NOMO-1 treated with dmso at 0.1 percent for 144 hours (cell line): ENCODE results near the gene ZYG11B.
"Not testable (repeated sequence)": the region's sequence is repeated elsewhere in the genome, so short reads cannot be mapped to it uniquely, and the experiment has no call there.

Source experiments
- DNase-seq: peaks from one replicate; lab custom pipeline; 2025; ENCODE audit not compliant: unreplicated experiment; lab: John Stamatoyannopoulos, UW

The ZYG11B gene

DNA sequence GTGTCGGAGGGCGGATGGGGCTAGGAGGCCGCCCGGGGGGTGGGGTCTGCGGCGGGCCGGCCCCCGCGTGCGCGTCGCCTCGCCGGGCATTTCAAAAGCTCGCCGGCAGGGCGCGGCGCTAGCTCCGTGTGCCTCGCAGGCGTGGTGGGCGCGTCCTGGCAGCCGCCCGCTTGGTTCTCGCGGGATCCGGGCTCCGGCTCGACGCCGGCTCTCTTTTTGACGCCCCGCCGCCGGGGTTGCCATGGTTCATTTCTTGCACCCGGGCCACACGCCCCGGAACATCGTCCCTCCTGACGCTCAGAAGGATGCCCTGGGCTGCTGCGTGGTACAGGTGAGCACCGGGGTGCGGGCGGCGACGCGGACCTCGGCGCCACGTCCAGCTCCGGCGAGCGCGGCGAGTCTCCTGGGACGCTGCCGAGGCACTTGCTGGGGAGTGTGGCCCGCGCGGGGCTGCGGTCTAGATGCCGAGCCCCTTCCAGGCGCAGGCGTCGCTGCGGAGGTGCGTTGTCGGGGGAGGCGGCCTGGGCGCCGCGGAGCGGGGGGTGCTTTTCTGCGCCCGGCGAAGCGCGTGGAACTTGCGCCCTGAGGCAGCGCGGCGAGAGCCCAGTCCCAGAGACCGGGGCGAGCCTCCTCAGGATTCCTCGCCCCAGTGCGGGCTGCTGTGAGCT is 116.5 kb downstream of the ZYG11B start, which contains the start of gene ZYG11A:
TSS of gene ZYG11A (plus strand) at position 118 of the 668 bp plus-strand sequence. CDS start at position 242, 124 bp downstream.
- DNase-seq: peak; percentile 29

DNA sequence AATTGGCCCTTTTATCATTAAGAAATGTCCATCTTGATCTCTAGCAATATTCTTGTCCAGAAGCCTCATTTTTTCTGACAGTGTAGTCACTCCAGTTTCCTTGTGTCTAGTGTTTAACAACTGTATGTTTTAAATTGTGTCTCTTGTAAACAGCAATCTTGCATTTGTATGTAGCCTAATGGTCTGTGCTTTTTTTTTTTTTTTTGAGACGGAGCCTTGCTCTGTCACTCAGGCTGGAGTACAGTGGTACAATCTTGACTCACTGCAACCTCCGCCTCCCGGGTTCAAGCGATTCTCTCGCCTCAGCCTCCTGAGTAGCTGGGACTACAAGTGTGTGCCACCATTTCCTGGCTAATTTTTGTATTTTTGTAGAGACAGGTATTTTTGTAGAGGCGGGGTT is 118.9 kb downstream of the ZYG11B start:
- DNase-seq: not testable (repeated sequence)

DNA sequence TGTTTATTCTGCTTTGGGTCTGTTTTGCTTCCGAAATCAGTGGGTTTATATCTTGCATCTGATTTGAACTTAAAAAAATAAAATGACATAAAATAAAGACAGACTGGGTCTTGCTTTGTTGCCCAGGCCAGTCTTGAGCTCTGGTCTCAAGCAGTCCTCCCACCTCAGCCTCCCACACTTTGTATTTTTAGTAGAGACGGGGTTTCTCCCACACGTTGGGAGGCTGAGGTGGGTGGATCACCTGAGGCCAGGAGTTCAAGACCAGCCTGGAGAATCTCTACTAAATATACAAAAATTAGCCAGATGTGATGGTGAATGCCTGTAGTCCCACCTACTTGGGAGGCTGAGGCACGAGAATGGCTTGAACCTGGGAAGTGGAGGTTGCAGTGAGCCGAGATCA is 122.2 kb downstream of the ZYG11B start:
- no peak for DNase-seq

DNA sequence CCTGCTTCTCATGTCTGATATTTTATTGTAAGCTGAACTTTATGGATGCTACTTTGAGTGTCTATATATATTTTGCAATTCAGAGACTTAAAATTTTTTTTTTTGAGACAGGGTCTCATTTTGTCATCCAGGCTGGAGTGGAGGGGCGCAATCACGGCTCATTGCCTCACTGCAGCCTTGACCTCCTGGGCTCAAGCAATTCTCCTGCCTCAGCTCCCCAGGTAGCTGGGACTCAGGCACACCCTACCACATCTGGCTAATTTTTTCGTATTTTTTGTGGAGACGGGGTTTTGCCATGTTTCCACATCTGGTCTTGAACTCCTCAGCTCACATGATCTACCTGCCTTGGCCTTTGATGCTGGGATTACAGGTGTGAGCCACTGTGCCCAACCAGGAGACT is 124.7 kb downstream of the ZYG11B start:
- DNase-seq: no peak

DNA sequence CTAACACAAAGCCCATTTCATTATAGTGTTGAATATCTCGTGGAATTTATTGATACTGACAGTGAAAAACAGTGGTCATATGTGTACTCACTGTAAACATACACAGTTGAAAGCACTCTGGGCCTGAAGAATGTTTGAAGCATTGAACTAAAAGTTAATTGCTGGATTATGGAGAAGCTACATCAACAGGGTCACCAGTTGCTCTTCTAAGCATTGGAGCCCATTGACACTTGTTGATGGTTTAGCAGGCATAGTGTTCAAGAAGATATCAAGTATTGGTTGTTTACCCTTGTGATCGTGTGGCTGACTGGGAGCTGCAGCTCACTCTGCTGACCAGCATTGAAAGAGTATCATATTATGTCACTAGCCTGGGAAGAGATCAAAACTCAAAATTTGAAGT is 126.6 kb downstream of the ZYG11B start:
- DNase-seq: no peak

DNA sequence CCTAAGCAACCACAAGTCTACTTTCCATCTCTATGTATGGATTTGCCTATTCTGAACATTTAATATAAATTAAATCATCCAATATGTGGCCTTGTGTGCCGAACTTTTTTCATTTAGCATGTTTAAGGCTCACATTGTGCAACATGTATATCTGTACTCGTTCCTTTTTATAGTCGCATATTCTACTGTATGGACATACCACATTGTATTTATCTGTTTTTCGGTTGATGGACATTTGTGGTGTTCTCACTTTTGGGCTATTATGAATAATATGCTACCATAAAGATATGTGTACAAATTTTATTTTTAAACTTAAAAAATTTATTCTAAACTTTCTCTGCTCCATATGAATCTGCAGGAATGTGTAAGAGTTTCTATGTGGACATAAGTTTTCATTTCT is 129.3 kb downstream of the ZYG11B start:
- no peak for DNase-seq

DNA sequence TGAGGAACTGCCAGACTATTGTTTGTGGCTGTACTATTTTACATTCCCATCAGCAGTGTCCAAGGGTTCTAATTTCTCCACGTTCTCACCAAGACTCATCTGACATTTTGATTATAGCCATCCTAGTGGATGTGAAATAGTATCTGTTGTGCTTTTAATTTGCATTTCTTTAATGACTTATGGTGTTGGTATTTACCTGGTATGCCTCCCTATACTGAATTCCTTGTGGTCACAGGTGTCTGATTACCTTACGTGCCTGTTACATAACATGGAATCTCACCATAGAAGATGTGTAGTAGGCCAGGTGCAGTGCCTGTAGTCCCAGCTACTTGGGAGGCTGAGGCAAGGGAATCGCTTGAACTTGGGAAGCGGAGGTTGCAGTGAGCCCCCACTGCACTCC is 129.8 kb downstream of the ZYG11B start:
- no peak for DNase-seq

DNA sequence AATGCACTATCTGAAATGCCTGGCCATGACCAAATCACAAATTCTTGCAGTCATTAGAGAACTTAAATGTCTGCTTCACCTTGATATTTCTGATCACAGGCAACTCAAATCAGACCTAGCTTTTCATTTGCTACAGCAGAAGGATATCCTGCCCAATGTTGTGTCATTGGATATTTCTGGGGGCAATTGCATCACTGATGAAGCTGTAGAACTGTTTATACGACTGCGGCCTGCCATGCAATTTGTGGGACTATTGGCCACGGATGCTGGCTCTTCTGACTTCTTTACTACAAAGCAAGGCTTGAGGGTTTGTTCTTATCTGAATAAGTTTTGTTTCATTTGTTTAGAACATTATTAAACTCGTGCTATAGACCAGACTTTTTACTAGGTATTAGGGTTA is 131.2 kb downstream of the ZYG11B start:
- DNase-seq: no peak

DNA sequence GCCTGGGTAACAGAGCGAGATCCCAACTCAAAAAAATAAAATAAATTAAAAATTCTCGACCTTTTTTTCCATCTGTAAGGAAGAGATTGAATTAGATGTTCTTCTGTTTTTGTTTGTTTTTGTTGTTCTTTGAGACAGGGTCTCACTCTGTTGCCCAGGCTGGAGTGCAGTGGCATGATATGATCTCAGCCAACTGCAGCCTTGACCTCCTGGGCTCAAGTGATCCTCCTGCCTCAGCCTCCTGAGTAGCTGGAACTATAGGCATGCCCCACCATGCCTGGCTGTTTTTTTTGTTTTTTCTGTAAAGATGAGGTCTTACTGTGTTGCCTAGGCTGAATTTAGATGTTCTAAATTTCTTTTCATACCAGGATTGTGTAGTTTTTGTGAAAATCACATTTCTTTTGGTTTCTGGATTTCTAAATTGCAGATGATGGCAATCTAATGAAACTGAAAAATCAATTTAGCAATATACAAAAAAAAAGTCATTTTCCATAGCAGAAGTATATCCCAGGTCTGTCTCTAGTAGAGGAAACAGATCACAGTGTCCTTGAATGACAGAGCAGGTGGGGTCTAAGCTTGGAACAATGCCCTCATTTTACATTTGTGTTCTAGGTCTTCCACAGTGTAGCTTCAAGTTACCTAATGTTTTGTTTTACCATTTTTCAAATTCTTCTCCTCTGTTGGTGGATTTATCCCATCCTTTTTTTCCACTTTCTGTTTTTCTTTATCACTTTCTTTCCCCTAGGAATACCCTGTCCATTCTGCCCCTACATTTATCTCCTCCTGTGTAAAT is 136.6 kb downstream of the ZYG11B start:
- no peak for DNase-seq

DNA sequence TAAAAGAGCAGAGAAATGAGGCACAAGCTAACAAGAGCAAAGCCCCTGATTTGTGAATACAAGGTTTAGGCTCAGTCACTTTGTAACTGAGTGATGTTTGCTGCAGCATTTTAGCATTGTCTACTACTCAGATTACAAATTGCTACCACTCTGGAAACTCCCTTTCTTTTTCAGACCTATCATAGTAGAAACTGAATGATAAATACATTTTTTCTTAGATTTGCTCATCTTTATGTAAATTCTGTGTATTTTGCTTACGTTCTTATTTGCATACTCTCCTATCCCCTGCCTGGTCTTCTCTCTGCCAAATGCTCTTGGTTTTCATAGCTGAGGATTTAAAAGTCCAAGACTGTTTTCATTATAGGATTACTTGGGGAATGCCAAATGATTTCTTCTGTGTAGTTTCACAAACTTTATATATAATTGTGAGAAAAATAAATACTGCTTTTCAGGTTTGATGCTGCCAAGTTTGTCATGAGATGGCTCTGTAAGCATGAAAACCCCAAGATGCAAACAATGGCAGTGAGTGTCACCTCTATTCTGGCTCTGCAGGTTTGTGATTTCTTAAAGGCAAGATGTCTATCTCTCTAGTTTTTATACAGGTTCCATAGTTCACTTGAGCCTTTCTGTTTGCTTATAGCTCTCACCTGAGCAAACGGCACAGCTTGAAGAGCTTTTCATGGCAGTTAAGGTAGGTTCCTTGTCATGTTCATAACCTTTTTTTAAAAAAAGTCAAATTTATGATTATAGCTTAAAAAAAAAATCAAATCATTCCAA is 141.0 kb downstream of the ZYG11B start:
- DNase-seq: no peak

DNA sequence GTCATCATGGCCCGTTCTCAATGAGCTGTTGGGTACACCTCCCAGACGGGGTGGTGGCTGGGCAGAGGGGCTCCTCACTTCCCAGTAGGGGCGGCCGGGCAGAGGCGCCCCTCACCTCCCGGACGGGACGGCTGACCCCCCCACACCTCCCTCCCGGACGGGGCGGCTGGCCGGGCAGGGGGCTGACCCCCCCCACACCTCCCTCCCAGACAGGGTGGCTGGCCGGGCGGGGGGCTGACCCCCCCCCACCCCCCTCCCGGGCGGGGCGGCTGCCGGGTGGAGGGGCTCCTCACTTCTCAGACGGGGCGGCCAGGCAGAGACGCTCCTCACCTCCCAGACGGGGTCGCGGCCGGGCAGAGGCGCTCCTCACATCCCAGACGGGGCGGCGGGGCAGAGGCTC is 143.5 kb downstream of the ZYG11B start:
- DNase-seq: not testable (repeated sequence)

DNA sequence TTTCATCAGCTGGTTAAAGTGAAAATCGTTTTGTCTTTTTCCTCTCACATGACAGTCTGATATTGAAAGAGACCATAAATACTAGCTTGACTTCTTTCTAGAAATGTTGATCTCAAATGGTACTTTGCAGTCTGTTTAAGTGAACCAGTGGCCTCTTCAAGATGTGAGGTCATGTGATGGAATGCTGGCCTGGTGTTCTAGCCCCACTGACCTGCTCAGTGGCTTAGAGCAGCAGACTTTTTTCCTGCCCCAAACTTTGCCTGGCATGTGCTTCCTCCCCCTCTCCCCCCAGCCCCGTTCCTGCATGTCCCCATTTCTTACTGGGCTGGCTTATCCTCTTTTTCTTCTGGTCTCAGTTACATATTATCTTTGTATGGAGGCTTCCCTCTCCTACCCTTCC is 150.6 kb downstream of the ZYG11B start:
- DNase-seq: no peak
